CD14-positive monocyte (primary cell): ENCODE measurements around the gene SRSF3. TPM values are rescaled to one million over a fixed set of nuclear protein-coding genes. Genes with fewer than 3 reads are reported as not detected.
"Not testable (repeated sequence)": the region's sequence is repeated elsewhere in the genome, so short reads cannot be mapped to it uniquely, and the experiment has no call there.

Experiments used
- DNase-seq, 3 donors: peaks; one replicate each; pipeline ENCODE4 v3.0.0-alpha.2; 2011 to 2022
- H2AFZ ChIP-seq: 2 replicates; pipeline ENCODE4 v1.6.0; 2012; ENCODE audit warnings: mild to moderate bottlenecking, low read depth, low read length, inconsistent platforms; ENCODE audit not compliant: insufficient read depth, poor library complexity, severe bottlenecking
- H3K27ac ChIP-seq, 2 donors: 1 replicate in 1 of 2; 2 replicates in 1 of 2; pipeline ENCODE4 v1.5.1; 2012 to 2013; ENCODE audit warnings: low read length in 2 of 2, control low read depth in 1 of 2, inconsistent platforms in 1 of 2, low read depth in 1 of 2, mild to moderate bottlenecking in 1 of 2
- H3K27me3 ChIP-seq, 2 donors: one replicate each; pipeline versions ENCODE4 v1.6.0 to v1.6.1; 2011 to 2013; ENCODE audit warnings: low read length in 2 of 2; ENCODE audit not compliant: control insufficient read depth in 2 of 2, insufficient read depth in 2 of 2
- H3K36me3 ChIP-seq, 2 donors: replicated peaks in 1 of 2; 1 replicate in 1 of 2; 2 replicates in 1 of 2; pipeline versions ENCODE4 v1.5.1 to v1.6.1; 2012 to 2013; ENCODE audit warnings: low read length in 2 of 2, control low read depth in 1 of 2, inconsistent platforms in 1 of 2, mild to moderate bottlenecking in 1 of 2; ENCODE audit not compliant: insufficient read depth in 2 of 2, control insufficient read depth in 1 of 2
- H3K4me1 ChIP-seq, 2 donors: 1 replicate in 1 of 2; 2 replicates in 1 of 2; pipeline versions ENCODE4 v1.5.1 to v1.6.1; 2012 to 2013; ENCODE audit warnings: low read length in 2 of 2, control low read depth in 1 of 2, inconsistent platforms in 1 of 2, mild to moderate bottlenecking in 1 of 2, moderate library complexity in 1 of 2; ENCODE audit not compliant: insufficient read depth in 2 of 2, control insufficient read depth in 1 of 2
- H3K4me2 ChIP-seq: replicated peaks from 2 replicates; pipeline ENCODE3; 2012; ENCODE audit warnings: low read length, moderate library complexity, mild to moderate bottlenecking; ENCODE audit not compliant: poor library complexity, severe bottlenecking; ENCODE audit errors: extremely low read depth
- H3K4me3 ChIP-seq, 3 experiments: fragments of 200-600 bp in 1 of 3; sonication (generic) in 1 of 3; replicated peaks in 1 of 3; 1 replicate in 2 of 3; 2 replicates in 1 of 3; pipeline ENCODE4 v1.5.1; 2011 to 2013; ENCODE audit warnings: low read length in 3 of 3, mild to moderate bottlenecking in 3 of 3, control low read depth in 2 of 3, low read depth in 2 of 3, inconsistent platforms in 1 of 3, moderate library complexity in 1 of 3
- H3K79me2 ChIP-seq: 2 replicates; pipeline ENCODE4 v1.6.0; 2012; ENCODE audit warnings: mild to moderate bottlenecking, control low read depth, inconsistent platforms, low read length, moderate library complexity; ENCODE audit not compliant: insufficient read depth
- H3K9ac ChIP-seq: 2 replicates; pipeline ENCODE4 v1.6.0; 2017; ENCODE audit warnings: low read length, mild to moderate bottlenecking; ENCODE audit not compliant: insufficient read depth, poor library complexity, severe bottlenecking
- H3K9me3 ChIP-seq, 2 donors: replicated peaks in 1 of 2; 1 replicate in 1 of 2; 2 replicates in 1 of 2; pipeline versions ENCODE4 v1.5.1 to v1.6.1; 2012 to 2013; ENCODE audit warnings: low read length in 2 of 2, control low read depth in 1 of 2; ENCODE audit not compliant: control insufficient read depth in 1 of 2, insufficient read depth in 1 of 2
- H4K20me1 ChIP-seq: 2 replicates; pipeline ENCODE4 v1.6.0; 2012; ENCODE audit warnings: mild to moderate bottlenecking, low read length, control low read depth, moderate library complexity; ENCODE audit not compliant: insufficient read depth
- H3K27ac Mint-ChIP-seq, 7 donors: one replicate each; pipeline ENCODE4 v1.8.0; 2020; ENCODE audit warnings: mild to moderate bottlenecking in 7 of 7, mixed read lengths in 7 of 7, moderate library complexity in 6 of 7, inconsistent platforms in 2 of 7
- H3K27me3 Mint-ChIP-seq, 3 donors: one replicate each; pipeline ENCODE4 v1.8.0; 2021 to 2022; ENCODE audit warnings: low read depth in 3 of 3, mild to moderate bottlenecking in 3 of 3, mixed read lengths in 3 of 3, moderate library complexity in 3 of 3, inconsistent platforms in 1 of 3
- H3K36me3 Mint-ChIP-seq, 2 donors: one replicate each; pipeline ENCODE4 v1.8.0; 2020; ENCODE audit warnings: mixed read lengths in 2 of 2, inconsistent platforms in 1 of 2, mild to moderate bottlenecking in 1 of 2
- H3K4me1 Mint-ChIP-seq: one replicate; pipeline ENCODE4 v1.8.0; 2020; ENCODE audit warnings: mild to moderate bottlenecking, mixed read lengths
- H3K4me3 Mint-ChIP-seq, 2 donors: one replicate each; pipeline ENCODE4 v1.8.0; 2020; ENCODE audit warnings: mild to moderate bottlenecking in 2 of 2, mixed read lengths in 2 of 2, moderate library complexity in 1 of 2
- H3K9me3 Mint-ChIP-seq, 7 donors: one replicate each; pipeline ENCODE4 v1.8.0; 2020 to 2022; ENCODE audit warnings: mixed read lengths in 7 of 7, mild to moderate bottlenecking in 6 of 7, moderate library complexity in 6 of 7, inconsistent platforms in 2 of 7
- WGBS: methylation state at CpG from one replicate; pipeline ENCODE4 v1.1.5; 2013; ENCODE audit warnings: missing lambda C conversion rate; ENCODE audit not compliant: insufficient coverage; 5-methylcytosine and 5-hydroxymethylcytosine counted together
- intact Hi-C, 2 donors: fragments of 100-400 bp; cut with micrococcal nuclease; formaldehyde crosslinking; loops; one replicate each; pipeline versions ENCODE4 v1.15.0 to v1.15.1; 2023
- polyA plus RNA-seq, 3 donors: library from polyadenylated mRNA; depleted of rRNA in 1 of 3; unstranded in 2 of 3; stranded (reverse) in 1 of 3; fragments of 300-500 nt in 2 of 3; fragments of >200 nt in 1 of 3; fragmentation: Illumina TruSeq in 2 of 3; gene quantifications; 1 replicate in 2 of 3; 2 replicates in 1 of 3; pipeline ENCODE4 v1.2.3, GENCODE V29; 2012 to 2021
- TF ChIP-seq, protein P1 (sequence below): fragments of 200-600 bp; IDR thresholded peaks from one replicate; pipeline ENCODE4 v1.8.0; 2022; ENCODE audit warnings: antibody characterized with exemption, mild to moderate bottlenecking

Gene SRSF3
- polyA plus RNA-seq, 3 donors, result 293 to 341 (median 297) TPM

- Histone ChIP-seq H3K27ac (no peak overlapping the region), H3K4me1 (peaks cover 0 to 16% of the 10 kb centered on the region in 2 donors), H4K20me1 (peaks cover 100% of the 10 kb centered on the region), H3K27me3 (no peaks in the 10 kb centered on the region), H3K4me2 (no peak overlapping the region), H3K36me3 (peaks cover 90 to 100% of the 10 kb centered on the region in 2 donors), H2AFZ (no peak overlapping the region), H3K9me3 (no peaks in the 10 kb centered on the region), H3K9ac (no peak overlapping the region), H3K4me3 (no peak overlapping the region), H3K79me2 (peaks cover 91% of the 10 kb centered on the region)
- no peak overlapping the region for H3K4me3 Mint-ChIP-seq
- intact Hi-C loops, result no loop called here
- TF ChIP-seq, protein P1, sequence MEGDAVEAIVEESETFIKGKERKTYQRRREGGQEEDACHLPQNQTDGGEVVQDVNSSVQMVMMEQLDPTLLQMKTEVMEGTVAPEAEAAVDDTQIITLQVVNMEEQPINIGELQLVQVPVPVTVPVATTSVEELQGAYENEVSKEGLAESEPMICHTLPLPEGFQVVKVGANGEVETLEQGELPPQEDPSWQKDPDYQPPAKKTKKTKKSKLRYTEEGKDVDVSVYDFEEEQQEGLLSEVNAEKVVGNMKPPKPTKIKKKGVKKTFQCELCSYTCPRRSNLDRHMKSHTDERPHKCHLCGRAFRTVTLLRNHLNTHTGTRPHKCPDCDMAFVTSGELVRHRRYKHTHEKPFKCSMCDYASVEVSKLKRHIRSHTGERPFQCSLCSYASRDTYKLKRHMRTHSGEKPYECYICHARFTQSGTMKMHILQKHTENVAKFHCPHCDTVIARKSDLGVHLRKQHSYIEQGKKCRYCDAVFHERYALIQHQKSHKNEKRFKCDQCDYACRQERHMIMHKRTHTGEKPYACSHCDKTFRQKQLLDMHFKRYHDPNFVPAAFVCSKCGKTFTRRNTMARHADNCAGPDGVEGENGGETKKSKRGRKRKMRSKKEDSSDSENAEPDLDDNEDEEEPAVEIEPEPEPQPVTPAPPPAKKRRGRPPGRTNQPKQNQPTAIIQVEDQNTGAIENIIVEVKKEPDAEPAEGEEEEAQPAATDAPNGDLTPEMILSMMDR, result no peak
- peaks cover 85 to 97% of the 10 kb centered on the region in 2 donors for H3K36me3 Mint-ChIP-seq
- DNase-seq, result no peak
- H3K27me3 Mint-ChIP-seq, result no peaks in the 10 kb centered on the region
- H3K9me3 Mint-ChIP-seq, result no peaks in the 10 kb centered on the region
- WGBS, result 100% methylated on average over 1 of the region's 5 CpGs
- H3K4me1 Mint-ChIP-seq, result peaks cover 31% of the 10 kb centered on the region
- peak overlapping the region in 4 of 7 donors; percentile 46 to 75 (median 61) for H3K27ac Mint-ChIP-seq
Measured at GRCh38 chr6:36605143-36605542, 11.0 kb downstream of the SRSF3 start.

GRCh38 chr6:36605560-36606391 is 11.6 kb downstream of the SRSF3 start:
- Histone ChIP-seq H3K36me3 (peaks cover 88 to 100% of the 10 kb centered on the region in 2 donors), H3K27me3 (no peaks in the 10 kb centered on the region), H3K79me2 (peaks cover 85% of the 10 kb centered on the region), H3K9ac (no peak overlapping the region), H3K27ac (no peak overlapping the region), H2AFZ (no peak overlapping the region), H3K4me3 (no peak overlapping the region), H4K20me1 (peaks cover 100% of the 10 kb centered on the region), H3K9me3 (no peaks in the 10 kb centered on the region), H3K4me1 (peaks cover 0 to 11% of the 10 kb centered on the region in 2 donors), H3K4me2 (no peak overlapping the region)
- TF ChIP-seq, protein P1, result no peak
- H3K9me3 Mint-ChIP-seq, result no peaks in the 10 kb centered on the region
- intact Hi-C loops, result no loop called here
- WGBS, result 100% methylated on average over 4 of the region's 7 CpGs
- peaks cover 82 to 96% of the 10 kb centered on the region in 2 donors for H3K36me3 Mint-ChIP-seq
- H3K4me3 Mint-ChIP-seq, result no peak overlapping the region
- H3K27ac Mint-ChIP-seq, result peak overlapping the region in 4 of 7 donors; percentile 26 to 83 (median 70)
- H3K27me3 Mint-ChIP-seq, result no peaks in the 10 kb centered on the region
- peaks cover 26% of the 10 kb centered on the region for H3K4me1 Mint-ChIP-seq
- no peak for DNase-seq

GRCh38 chr6:36607305-36607682 is 13.1 kb downstream of the SRSF3 start:
- H3K27me3 Mint-ChIP-seq, H2AFZ ChIP-seq, H3K4me3 Mint-ChIP-seq, DNase-seq, intact Hi-C loops, H3K9me3 ChIP-seq, H3K27me3 ChIP-seq, H3K4me1 ChIP-seq, H3K4me3 ChIP-seq, H3K9ac ChIP-seq, H3K4me2 ChIP-seq, H3K9me3 Mint-ChIP-seq: not testable (repeated sequence)
- Histone ChIP-seq H3K27ac (peak overlapping the region in 1 of 2 donors; percentile 57), H3K79me2 (peaks cover 70% of the 10 kb centered on the region), H4K20me1 (peaks cover 100% of the 10 kb centered on the region), H3K36me3 (peaks cover 78 to 100% of the 10 kb centered on the region in 2 donors)
- H3K36me3 Mint-ChIP-seq, result peaks cover 76 to 96% of the 10 kb centered on the region in 2 donors
- peaks cover 22% of the 10 kb centered on the region for H3K4me1 Mint-ChIP-seq
- H3K27ac Mint-ChIP-seq, result peak overlapping the region in 5 of 7 donors; percentile 4 to 50 (median 31)
- 99% methylated on average over 8 of the region's 8 CpGs for WGBS
